MG63 (cell line): Measurements from ENCODE around the gene ST3GAL3. TPM values are rescaled to one million over a fixed set of nuclear protein-coding genes. Genes with fewer than 3 reads are reported as not detected.

ENCODE experiments used
- DNase-seq: peaks from one replicate; pipeline ENCODE4 v3.0.0-alpha.2; 2020
- H3K27me3 ChIP-seq: fragments of 250-450 bp; sonication (Bioruptor Pico); 2 replicates; pipeline ENCODE4 v1.5.1; 2020; ENCODE audit warnings: mild to moderate bottlenecking, moderate library complexity
- H3K36me3 ChIP-seq: fragments of 250-450 bp; sonication (Bioruptor Pico); 2 replicates; pipeline ENCODE4 v1.5.1; 2020; ENCODE audit warnings: mild to moderate bottlenecking, moderate library complexity
- H3K4me3 ChIP-seq: fragments of 250-450 bp; sonication (Bioruptor Pico); 2 replicates; pipeline ENCODE4 v1.5.1; 2020; ENCODE audit warnings: mild to moderate bottlenecking, moderate library complexity
- H3K9me3 ChIP-seq: fragments of 250-450 bp; sonication (Bioruptor Pico); 2 replicates; pipeline ENCODE4 v1.5.1; 2020; ENCODE audit warnings: mild to moderate bottlenecking, moderate library complexity
- total RNA-seq: library from RNA; depleted of rRNA; stranded (reverse); fragments of >200 nt; shearing (Covaris generic); gene quantifications from 2 replicates; pipeline ENCODE4 v1.2.3, GENCODE V29; 2014; ENCODE audit warnings: low replicate concordance

Gene ST3GAL3
- total RNA-seq, 1 experiment from 2014 or later = 9.2 TPM

- H3K36me3 ChIP-seq = no peaks in the 10 kb centered on the region
- no peak overlapping the region for H3K4me3 ChIP-seq
- no peaks in the 10 kb centered on the region for H3K9me3 ChIP-seq
- no peaks in the 10 kb centered on the region for H3K27me3 ChIP-seq
- DNase-seq = no peak
These were observed 157.0 kb downstream of the ST3GAL3 start for GRCh38 chr1:43864111-43865045.

DNA sequence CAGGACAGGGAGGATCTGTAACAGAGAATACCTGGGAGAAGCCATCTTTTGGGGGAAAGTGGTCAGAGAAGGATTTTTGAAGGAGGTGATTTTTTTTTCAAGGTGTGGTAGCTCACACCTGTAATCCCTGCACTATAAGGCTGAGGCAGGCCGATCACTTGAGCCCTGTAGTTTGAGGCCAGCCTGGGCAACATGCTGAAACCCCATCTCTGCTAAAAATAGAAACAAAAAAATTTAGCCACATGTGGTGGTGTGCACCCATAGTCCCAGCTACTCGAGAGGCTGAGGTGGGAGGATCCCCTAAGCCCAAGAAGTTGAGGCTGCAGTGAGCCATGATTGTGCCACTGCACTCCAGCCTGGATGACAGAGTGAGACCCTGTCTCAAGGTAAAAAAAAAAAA, 158.9 kb downstream of the ST3GAL3 start:
- Histone ChIP-seq H3K9me3 (no peaks in the 10 kb centered on the region), H3K4me3 (no peak overlapping the region), H3K36me3 (no peaks in the 10 kb centered on the region), H3K27me3 (no peaks in the 10 kb centered on the region)
- no peak for DNase-seq

DNA sequence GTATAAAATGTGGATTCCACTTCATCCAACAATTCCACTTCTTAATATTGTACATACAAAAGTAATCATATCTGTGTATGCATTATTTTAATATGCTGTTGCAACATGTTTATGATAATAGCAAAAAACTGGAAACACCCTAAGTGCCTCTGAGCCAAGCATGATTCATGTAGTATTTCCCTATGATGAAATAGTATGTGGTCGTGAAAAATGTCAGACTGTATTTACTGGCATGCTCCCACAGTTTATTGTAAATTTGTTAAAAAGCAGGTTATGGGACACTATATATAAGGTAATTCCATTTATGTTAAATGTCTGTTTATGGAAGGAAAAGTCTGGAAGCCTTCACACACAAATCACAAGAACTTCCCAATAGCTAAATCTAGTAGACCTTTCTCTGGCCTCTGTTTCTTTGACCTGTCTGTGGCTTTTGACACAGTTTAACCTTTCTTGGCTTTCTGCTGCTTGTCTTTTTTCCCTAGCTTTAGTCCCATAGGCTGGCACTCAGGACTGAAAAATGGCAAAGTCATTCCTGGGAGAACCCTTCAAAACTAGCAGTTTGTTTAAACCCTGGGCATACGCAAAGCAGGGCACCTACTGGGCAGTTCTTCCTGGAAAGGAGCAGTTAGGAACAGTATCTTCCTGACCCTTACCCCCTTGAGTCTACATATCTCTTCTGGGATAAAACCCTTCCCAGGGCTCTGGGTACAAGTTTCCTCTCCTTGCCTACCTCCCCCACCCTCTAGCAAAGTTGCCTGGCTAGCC, 160.8 kb downstream of the ST3GAL3 start:
- Histone ChIP-seq H3K27me3 (no peaks in the 10 kb centered on the region), H3K4me3 (no peak overlapping the region), H3K9me3 (no peaks in the 10 kb centered on the region), H3K36me3 (no peaks in the 10 kb centered on the region)
- DNase-seq = no peak

- H3K9me3 ChIP-seq = no peaks in the 10 kb centered on the region
- H3K27me3 ChIP-seq = no peaks in the 10 kb centered on the region
- no peak overlapping the region for H3K4me3 ChIP-seq
- DNase-seq = peak; percentile 28
- no peaks in the 10 kb centered on the region for H3K36me3 ChIP-seq
These were observed 161.4 kb downstream of the ST3GAL3 start for GRCh38 chr1:43868741-43869067.

DNA sequence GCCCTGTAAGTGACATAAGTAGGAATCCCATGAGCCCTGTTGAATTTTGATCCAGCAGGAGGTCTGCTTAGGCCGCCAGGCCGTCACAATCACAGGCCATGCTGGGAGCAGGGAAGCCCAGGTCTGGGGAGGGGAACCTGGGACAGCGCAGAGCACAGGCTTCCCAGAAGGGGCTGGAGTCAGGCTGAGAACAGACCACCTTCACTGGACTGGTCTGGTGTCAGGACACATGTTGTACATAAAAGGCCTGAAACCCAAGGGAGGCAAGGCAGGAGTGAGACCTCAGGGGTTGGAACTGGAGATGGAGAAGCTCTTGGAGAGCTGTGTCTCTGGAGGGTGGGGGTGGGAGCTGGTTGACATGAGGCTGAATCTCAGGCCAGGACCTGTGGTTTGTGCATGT, 163.0 kb downstream of the ST3GAL3 start:
- Histone ChIP-seq H3K36me3 (no peaks in the 10 kb centered on the region; the same call in 1 of the 2 replicates), H3K27me3 (no peaks in the 10 kb centered on the region), H3K9me3 (no peaks in the 10 kb centered on the region), H3K4me3 (no peak overlapping the region)
- no peak for DNase-seq

DNA sequence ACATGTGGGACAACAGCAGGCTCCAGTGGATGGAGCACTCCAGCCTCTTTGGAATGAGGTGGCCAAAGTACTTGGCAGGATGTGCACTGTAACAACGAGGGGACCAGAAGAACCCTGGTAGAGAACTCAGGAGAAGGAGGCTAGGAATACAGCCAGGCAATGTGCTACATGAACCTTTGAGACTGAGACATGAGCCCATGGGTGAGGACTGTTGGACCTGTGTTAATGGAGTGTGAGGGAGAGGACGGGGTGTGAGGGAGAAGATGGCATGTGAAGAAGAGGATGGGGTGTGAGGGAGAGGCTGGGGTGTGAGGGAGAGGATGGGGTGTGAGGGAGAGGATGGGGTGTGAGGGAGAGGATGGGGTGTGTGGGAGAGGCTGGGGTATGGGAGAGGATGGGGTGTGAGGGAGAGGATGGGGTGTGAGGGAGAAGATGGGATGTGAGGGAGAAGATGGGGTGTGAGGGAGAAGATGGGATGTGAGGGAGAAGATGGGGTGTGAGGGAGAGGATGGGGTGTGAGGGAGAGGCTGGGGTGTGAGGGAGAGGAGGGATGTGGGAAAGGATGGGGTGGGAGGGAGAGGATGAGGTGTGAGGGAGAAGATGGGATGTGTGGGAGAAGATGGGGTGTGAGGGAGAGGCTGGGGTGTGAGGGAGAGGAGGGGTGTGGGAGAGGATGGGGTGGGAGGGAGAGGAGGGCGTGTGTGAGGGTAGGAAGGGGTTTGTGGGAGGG, 164.0 kb downstream of the ST3GAL3 start:
- Histone ChIP-seq H3K9me3 (no peaks in the 10 kb centered on the region), H3K36me3 (no peaks in the 10 kb centered on the region; the same call in none of the 2 replicates), H3K27me3 (no peaks in the 10 kb centered on the region), H3K4me3 (no peak overlapping the region)
- DNase-seq = no peak

GRCh38 chr1:43872280-43872679, 164.9 kb downstream of the ST3GAL3 start:
- Histone ChIP-seq H3K4me3 (no peak overlapping the region), H3K27me3 (no peaks in the 10 kb centered on the region), H3K9me3 (no peaks in the 10 kb centered on the region), H3K36me3 (no peaks in the 10 kb centered on the region; the same call in none of the 2 replicates)
- DNase-seq = no peak

DNA sequence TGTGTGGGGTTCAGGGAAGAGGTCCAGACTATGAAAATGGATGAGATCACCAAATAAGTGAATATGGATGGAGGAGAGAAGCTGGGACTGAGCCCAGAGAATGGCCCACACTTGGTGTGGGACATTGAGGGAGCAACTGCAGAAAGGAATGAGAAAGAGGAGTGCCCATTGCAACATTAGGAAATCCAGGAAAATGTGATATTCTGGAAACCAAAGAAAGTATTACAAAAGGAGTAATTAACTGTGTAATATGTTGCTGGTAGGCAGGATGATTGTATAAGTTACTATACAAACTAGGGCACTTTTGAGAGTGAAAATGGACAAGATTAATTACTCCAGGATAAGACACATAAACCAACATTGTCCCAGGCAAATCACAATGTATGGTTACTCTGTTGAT, 166.5 kb downstream of the ST3GAL3 start:
- Histone ChIP-seq H3K4me3 (no peak overlapping the region), H3K27me3 (no peaks in the 10 kb centered on the region), H3K36me3 (no peaks in the 10 kb centered on the region; the same call in none of the 2 replicates), H3K9me3 (no peaks in the 10 kb centered on the region)
- no peak for DNase-seq

- Histone ChIP-seq H3K36me3 (no peaks in the 10 kb centered on the region; the same call in none of the 2 replicates), H3K27me3 (no peaks in the 10 kb centered on the region), H3K4me3 (no peak overlapping the region), H3K9me3 (no peaks in the 10 kb centered on the region)
- DNase-seq = no peak
These were observed 167.4 kb downstream of the ST3GAL3 start for GRCh38 chr1:43874716-43875115.

DNA sequence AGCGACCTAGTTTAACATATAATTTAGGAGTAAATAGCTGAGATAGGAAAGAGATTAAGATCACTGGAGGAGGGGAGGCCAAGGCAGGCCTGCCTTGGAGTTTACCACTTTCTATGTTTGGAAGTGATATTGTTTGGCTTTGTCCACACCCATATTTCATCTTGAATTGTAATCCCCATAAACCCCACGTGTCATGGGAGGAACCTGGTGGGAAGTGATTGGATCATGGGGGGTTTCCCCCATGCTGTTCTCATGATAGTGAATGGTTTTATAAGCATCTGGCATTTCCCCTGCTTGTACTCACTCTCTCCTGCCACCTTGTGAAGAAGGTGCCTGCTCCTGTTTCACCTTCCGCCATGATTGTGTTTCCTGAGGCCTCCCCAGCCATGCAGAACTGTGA, 168.0 kb downstream of the ST3GAL3 start:
- DNase-seq = no peak
- no peak overlapping the region for H3K4me3 ChIP-seq
- H3K36me3 ChIP-seq = no peaks in the 10 kb centered on the region; the same call in none of the 2 replicates
- no peaks in the 10 kb centered on the region for H3K27me3 ChIP-seq
- no peaks in the 10 kb centered on the region for H3K9me3 ChIP-seq

- no peak overlapping the region for H3K4me3 ChIP-seq
- H3K27me3 ChIP-seq = no peaks in the 10 kb centered on the region
- H3K36me3 ChIP-seq = no peaks in the 10 kb centered on the region; the same call in none of the 2 replicates
- H3K9me3 ChIP-seq = no peaks in the 10 kb centered on the region
- no peak for DNase-seq
These were observed 169.8 kb downstream of the ST3GAL3 start for GRCh38 chr1:43877101-43877500.

- no peaks in the 10 kb centered on the region for H3K27me3 ChIP-seq
- no peaks in the 10 kb centered on the region; the same call in none of the 2 replicates for H3K36me3 ChIP-seq
- no peaks in the 10 kb centered on the region for H3K9me3 ChIP-seq
- DNase-seq = no peak
- no peak overlapping the region for H3K4me3 ChIP-seq
These were observed 171.1 kb downstream of the ST3GAL3 start for GRCh38 chr1:43878440-43878839.

DNA sequence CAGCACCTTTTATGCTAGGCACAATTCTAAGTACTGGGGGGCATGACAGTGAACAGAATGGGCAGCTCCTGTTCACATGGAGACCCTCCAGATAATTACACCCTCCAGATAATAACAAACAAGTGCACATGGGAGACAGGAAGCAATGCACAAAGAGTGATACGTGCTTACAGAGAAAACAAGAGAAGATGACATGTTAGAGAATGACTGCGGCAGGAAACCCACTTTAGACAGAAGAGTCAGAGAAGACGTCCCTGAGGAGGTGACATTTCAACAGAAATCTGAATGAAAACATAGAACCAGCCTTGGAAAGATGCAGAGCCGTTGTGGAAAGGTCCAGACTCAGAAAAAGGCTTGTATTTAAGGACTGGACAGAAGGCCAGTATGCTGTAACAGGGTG, 171.5 kb downstream of the ST3GAL3 start:
- Histone ChIP-seq H3K4me3 (no peak overlapping the region), H3K9me3 (no peaks in the 10 kb centered on the region), H3K36me3 (no peaks in the 10 kb centered on the region; the same call in none of the 2 replicates), H3K27me3 (no peaks in the 10 kb centered on the region)
- DNase-seq = no peak

- H3K36me3 ChIP-seq = no peaks in the 10 kb centered on the region; the same call in 1 of the 2 replicates
- H3K27me3 ChIP-seq = no peaks in the 10 kb centered on the region
- no peaks in the 10 kb centered on the region for H3K9me3 ChIP-seq
- DNase-seq = peak; percentile 58
- no peak overlapping the region for H3K4me3 ChIP-seq
These were observed 172.1 kb downstream of the ST3GAL3 start for GRCh38 chr1:43879414-43879813.

GRCh38 chr1:43879996-43880395, 172.7 kb downstream of the ST3GAL3 start:
- DNase-seq = no peak
- Histone ChIP-seq H3K36me3 (no peaks in the 10 kb centered on the region; the same call in 1 of the 2 replicates), H3K9me3 (no peaks in the 10 kb centered on the region), H3K4me3 (no peak overlapping the region), H3K27me3 (no peaks in the 10 kb centered on the region)

DNA sequence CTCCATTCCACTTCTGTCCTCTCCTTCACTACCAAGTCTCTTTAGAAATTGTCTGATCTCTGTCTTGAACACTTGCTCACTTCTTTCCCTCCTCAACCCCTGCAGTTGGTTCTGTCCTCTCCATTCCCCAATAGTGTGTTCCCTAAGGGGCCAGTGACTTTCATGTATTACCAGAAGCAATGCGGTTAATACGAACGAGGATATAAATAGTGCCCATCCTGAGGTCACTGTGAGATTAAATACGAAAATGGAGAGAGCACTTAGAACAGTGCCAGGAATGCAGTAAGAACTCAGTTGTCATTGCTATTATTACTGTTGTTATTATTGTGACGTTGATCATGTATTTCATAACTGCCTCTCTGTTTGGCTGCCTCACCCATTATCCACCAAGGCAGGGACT, 173.3 kb downstream of the ST3GAL3 start:
- Histone ChIP-seq H3K4me3 (no peak overlapping the region), H3K9me3 (no peaks in the 10 kb centered on the region), H3K27me3 (no peaks in the 10 kb centered on the region), H3K36me3 (no peaks in the 10 kb centered on the region; the same call in 1 of the 2 replicates)
- DNase-seq = no peak

- no peak for DNase-seq
- Histone ChIP-seq H3K27me3 (no peaks in the 10 kb centered on the region), H3K9me3 (no peaks in the 10 kb centered on the region), H3K36me3 (no peaks in the 10 kb centered on the region), H3K4me3 (no peak overlapping the region)
These were observed 174.1 kb downstream of the ST3GAL3 start for GRCh38 chr1:43881415-43881814.
